CD14-positive monocyte (primary cell): ENCODE results near the gene SORBS2. TPM values are rescaled to one million over a fixed set of nuclear protein-coding genes. Genes with fewer than 3 reads are reported as not detected.

ENCODE experiments used
- DNase-seq, 3 donors: peaks; one replicate each; pipeline ENCODE4 v3.0.0-alpha.2; 2011 to 2022
- H2AFZ ChIP-seq: 2 replicates; pipeline ENCODE4 v1.6.0; 2012; ENCODE audit warnings: mild to moderate bottlenecking, low read depth, low read length, inconsistent platforms; ENCODE audit not compliant: insufficient read depth, poor library complexity, severe bottlenecking
- H3K27ac ChIP-seq, 2 donors: 1 replicate in 1 of 2; 2 replicates in 1 of 2; pipeline ENCODE4 v1.5.1; 2012 to 2013; ENCODE audit warnings: low read length in 2 of 2, control low read depth in 1 of 2, inconsistent platforms in 1 of 2, low read depth in 1 of 2, mild to moderate bottlenecking in 1 of 2
- H3K27me3 ChIP-seq, 2 donors: one replicate each; pipeline versions ENCODE4 v1.6.0 to v1.6.1; 2011 to 2013; ENCODE audit warnings: low read length in 2 of 2; ENCODE audit not compliant: control insufficient read depth in 2 of 2, insufficient read depth in 2 of 2
- H3K36me3 ChIP-seq, 2 donors: replicated peaks in 1 of 2; 1 replicate in 1 of 2; 2 replicates in 1 of 2; pipeline versions ENCODE4 v1.5.1 to v1.6.1; 2012 to 2013; ENCODE audit warnings: low read length in 2 of 2, control low read depth in 1 of 2, inconsistent platforms in 1 of 2, mild to moderate bottlenecking in 1 of 2; ENCODE audit not compliant: insufficient read depth in 2 of 2, control insufficient read depth in 1 of 2
- H3K4me1 ChIP-seq, 2 donors: 1 replicate in 1 of 2; 2 replicates in 1 of 2; pipeline versions ENCODE4 v1.5.1 to v1.6.1; 2012 to 2013; ENCODE audit warnings: low read length in 2 of 2, control low read depth in 1 of 2, inconsistent platforms in 1 of 2, mild to moderate bottlenecking in 1 of 2, moderate library complexity in 1 of 2; ENCODE audit not compliant: insufficient read depth in 2 of 2, control insufficient read depth in 1 of 2
- H3K4me2 ChIP-seq: replicated peaks from 2 replicates; pipeline ENCODE3; 2012; ENCODE audit warnings: low read length, moderate library complexity, mild to moderate bottlenecking; ENCODE audit not compliant: poor library complexity, severe bottlenecking; ENCODE audit errors: extremely low read depth
- H3K4me3 ChIP-seq, 3 experiments: fragments of 200-600 bp in 1 of 3; sonication (generic) in 1 of 3; replicated peaks in 1 of 3; 1 replicate in 2 of 3; 2 replicates in 1 of 3; pipeline ENCODE4 v1.5.1; 2011 to 2013; ENCODE audit warnings: low read length in 3 of 3, mild to moderate bottlenecking in 3 of 3, control low read depth in 2 of 3, low read depth in 2 of 3, inconsistent platforms in 1 of 3, moderate library complexity in 1 of 3
- H3K79me2 ChIP-seq: 2 replicates; pipeline ENCODE4 v1.6.0; 2012; ENCODE audit warnings: mild to moderate bottlenecking, control low read depth, inconsistent platforms, low read length, moderate library complexity; ENCODE audit not compliant: insufficient read depth
- H3K9ac ChIP-seq: 2 replicates; pipeline ENCODE4 v1.6.0; 2017; ENCODE audit warnings: low read length, mild to moderate bottlenecking; ENCODE audit not compliant: insufficient read depth, poor library complexity, severe bottlenecking
- H3K9me3 ChIP-seq, 2 donors: replicated peaks in 1 of 2; 1 replicate in 1 of 2; 2 replicates in 1 of 2; pipeline versions ENCODE4 v1.5.1 to v1.6.1; 2012 to 2013; ENCODE audit warnings: low read length in 2 of 2, control low read depth in 1 of 2; ENCODE audit not compliant: control insufficient read depth in 1 of 2, insufficient read depth in 1 of 2
- H4K20me1 ChIP-seq: 2 replicates; pipeline ENCODE4 v1.6.0; 2012; ENCODE audit warnings: mild to moderate bottlenecking, low read length, control low read depth, moderate library complexity; ENCODE audit not compliant: insufficient read depth
- H3K27ac Mint-ChIP-seq, 7 donors: one replicate each; pipeline ENCODE4 v1.8.0; 2020; ENCODE audit warnings: mild to moderate bottlenecking in 7 of 7, mixed read lengths in 7 of 7, moderate library complexity in 6 of 7, inconsistent platforms in 2 of 7
- H3K27me3 Mint-ChIP-seq, 3 donors: one replicate each; pipeline ENCODE4 v1.8.0; 2021 to 2022; ENCODE audit warnings: low read depth in 3 of 3, mild to moderate bottlenecking in 3 of 3, mixed read lengths in 3 of 3, moderate library complexity in 3 of 3, inconsistent platforms in 1 of 3
- H3K36me3 Mint-ChIP-seq, 2 donors: one replicate each; pipeline ENCODE4 v1.8.0; 2020; ENCODE audit warnings: mixed read lengths in 2 of 2, inconsistent platforms in 1 of 2, mild to moderate bottlenecking in 1 of 2
- H3K4me1 Mint-ChIP-seq: one replicate; pipeline ENCODE4 v1.8.0; 2020; ENCODE audit warnings: mild to moderate bottlenecking, mixed read lengths
- H3K4me3 Mint-ChIP-seq, 2 donors: one replicate each; pipeline ENCODE4 v1.8.0; 2020; ENCODE audit warnings: mild to moderate bottlenecking in 2 of 2, mixed read lengths in 2 of 2, moderate library complexity in 1 of 2
- H3K9me3 Mint-ChIP-seq, 7 donors: one replicate each; pipeline ENCODE4 v1.8.0; 2020 to 2022; ENCODE audit warnings: mixed read lengths in 7 of 7, mild to moderate bottlenecking in 6 of 7, moderate library complexity in 6 of 7, inconsistent platforms in 2 of 7
- CTCF ChIP-seq: fragments of 200-600 bp; IDR thresholded peaks from one replicate; pipeline ENCODE4 v1.8.0; 2022; ENCODE audit warnings: antibody characterized with exemption, mild to moderate bottlenecking
- WGBS: methylation state at CpG from one replicate; pipeline ENCODE4 v1.1.5; 2013; ENCODE audit warnings: missing lambda C conversion rate; ENCODE audit not compliant: insufficient coverage; 5-methylcytosine and 5-hydroxymethylcytosine counted together
- intact Hi-C, 2 donors: fragments of 100-400 bp; cut with micrococcal nuclease; formaldehyde crosslinking; loops; one replicate each; pipeline versions ENCODE4 v1.15.0 to v1.15.1; 2023
- polyA plus RNA-seq, 3 donors: library from polyadenylated mRNA; depleted of rRNA in 1 of 3; unstranded in 2 of 3; stranded (reverse) in 1 of 3; fragments of 300-500 nt in 2 of 3; fragments of >200 nt in 1 of 3; fragmentation: Illumina TruSeq in 2 of 3; gene quantifications; 1 replicate in 2 of 3; 2 replicates in 1 of 3; pipeline ENCODE4 v1.2.3, GENCODE V29; 2012 to 2021

The SORBS2 gene
- polyA plus RNA-seq, 3 donors, result not detected

GRCh38 chr4:185599553-185600243, 212.3 kb downstream of the SORBS2 start:
- no peaks in the 10 kb centered on the region for H3K9me3 ChIP-seq
- no peak overlapping the region for H3K4me3 ChIP-seq
- H4K20me1 ChIP-seq, result no peaks in the 10 kb centered on the region
- peaks cover 3 to 5% of the 10 kb centered on the region in 2 donors for H3K27me3 ChIP-seq
- H3K79me2 ChIP-seq, result no peaks in the 10 kb centered on the region
- no peak overlapping the region for H3K4me2 ChIP-seq
- no peak for TF ChIP-seq CTCF
- no peaks in the 10 kb centered on the region for H3K4me1 Mint-ChIP-seq
- H3K27me3 Mint-ChIP-seq, result peaks cover 9 to 16% (median 10%) of the 10 kb centered on the region in 3 donors
- H3K36me3 Mint-ChIP-seq, result no peaks in the 10 kb centered on the region
- no peak for DNase-seq
- WGBS, result 83% methylated on average over 9 of the region's 12 CpGs
- no peak overlapping the region for H3K27ac Mint-ChIP-seq
- no peaks in the 10 kb centered on the region for H3K36me3 ChIP-seq
- no peak overlapping the region for H3K4me3 Mint-ChIP-seq
- H3K9me3 Mint-ChIP-seq, result peaks cover 0 to 1% (median 0%) of the 10 kb centered on the region in 7 donors
- H3K9ac ChIP-seq, result no peak overlapping the region
- no peak overlapping the region for H2AFZ ChIP-seq
- H3K4me1 ChIP-seq, result no peaks in the 10 kb centered on the region
- intact Hi-C loops, result no loop called here
- H3K27ac ChIP-seq, result no peak overlapping the region

- H3K36me3 ChIP-seq, result no peaks in the 10 kb centered on the region
- TF ChIP-seq CTCF, result no peak
- intact Hi-C loops, result no loop called here
- no peaks in the 10 kb centered on the region for H3K9me3 ChIP-seq
- H3K79me2 ChIP-seq, result no peaks in the 10 kb centered on the region
- no peaks in the 10 kb centered on the region for H3K4me1 ChIP-seq
- Mint-ChIP-seq H3K27me3 (peaks cover 7 to 16% (median 10%) of the 10 kb centered on the region in 3 donors), H3K36me3 (no peaks in the 10 kb centered on the region), H3K4me3 (no peak overlapping the region), H3K9me3 (no peaks in the 10 kb centered on the region), H3K4me1 (no peaks in the 10 kb centered on the region), H3K27ac (no peak overlapping the region)
- H3K27ac ChIP-seq, result no peak overlapping the region
- 92% methylated on average over 6 of the region's 7 CpGs for WGBS
- no peak overlapping the region for H3K4me3 ChIP-seq
- H3K9ac ChIP-seq, result no peak overlapping the region
- H3K4me2 ChIP-seq, result no peak overlapping the region
- no peaks in the 10 kb centered on the region for H4K20me1 ChIP-seq
- no peak overlapping the region for H2AFZ ChIP-seq
- H3K27me3 ChIP-seq, result peaks cover 3 to 6% of the 10 kb centered on the region in 2 donors
- no peak for DNase-seq
Measured at GRCh38 chr4:185598846-185599552, 213.0 kb downstream of the SORBS2 start.
